Fibroblast of the conjunctiva (primary cell): ENCODE data around the gene CERCAM.

Experiments
- DNase-seq: peaks from one replicate; pipeline ENCODE4 v3.0.0-alpha.2; 2010; ENCODE audit warnings: low read depth

CERCAM gene

GRCh38 chr9:128456613-128457061, 36.0 kb downstream of the CERCAM start:
- DNase-seq = peak; percentile 41

DNA sequence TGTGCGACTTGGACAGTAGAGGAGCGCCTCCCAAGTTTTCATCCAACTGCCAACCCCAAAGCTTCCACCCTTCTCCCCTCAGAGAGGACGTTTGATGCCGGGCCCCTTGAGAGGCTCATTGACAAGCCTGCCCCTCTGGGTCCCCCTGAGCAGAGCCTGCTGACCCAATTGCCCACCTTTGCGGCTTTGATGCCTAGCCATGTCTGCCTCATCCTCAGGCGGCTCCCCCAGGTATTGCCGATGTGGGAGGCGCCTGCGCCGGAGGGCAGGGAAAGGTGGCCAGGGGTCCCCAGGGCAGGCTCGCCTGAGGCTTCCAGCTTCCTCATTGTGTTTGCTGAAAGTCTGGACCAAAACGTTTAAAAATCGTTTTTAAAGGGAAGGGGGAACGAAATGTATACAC, 36.5 kb downstream of the CERCAM start:
- no peak for DNase-seq

DNA sequence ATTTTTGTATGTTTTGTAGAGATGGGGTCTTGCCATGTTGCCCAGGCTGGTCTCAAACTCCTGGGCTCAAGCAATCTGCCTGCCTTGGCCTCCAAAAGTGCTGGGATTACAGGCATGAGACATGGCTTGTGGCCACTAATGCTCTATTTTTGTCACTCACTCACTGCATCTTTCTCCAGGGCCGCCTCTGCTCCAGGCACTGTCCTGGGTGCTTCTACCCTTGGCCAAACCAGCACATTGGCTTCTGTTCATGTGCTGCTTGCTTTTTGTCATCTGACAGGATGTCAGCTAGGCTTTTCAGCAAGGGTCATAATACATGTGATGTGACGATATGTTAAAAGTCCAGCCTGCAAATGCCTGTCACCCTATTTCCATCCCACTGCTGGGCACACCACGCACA, 38.4 kb downstream of the CERCAM start:
- DNase-seq = no peak

GRCh38 chr9:128469070-128469469, 48.4 kb downstream of the CERCAM start:
- no peak for DNase-seq

GRCh38 chr9:128470560-128470959, 49.9 kb downstream of the CERCAM start:
- peak; percentile 27 for DNase-seq

- no peak for DNase-seq
Measured at GRCh38 chr9:128473104-128473503, 52.4 kb downstream of the CERCAM start.

- no peak for DNase-seq
Measured at GRCh38 chr9:128475867-128476266, 55.2 kb downstream of the CERCAM start.

- no peak for DNase-seq
Measured at GRCh38 chr9:128479262-128479661, 58.6 kb downstream of the CERCAM start.

DNA sequence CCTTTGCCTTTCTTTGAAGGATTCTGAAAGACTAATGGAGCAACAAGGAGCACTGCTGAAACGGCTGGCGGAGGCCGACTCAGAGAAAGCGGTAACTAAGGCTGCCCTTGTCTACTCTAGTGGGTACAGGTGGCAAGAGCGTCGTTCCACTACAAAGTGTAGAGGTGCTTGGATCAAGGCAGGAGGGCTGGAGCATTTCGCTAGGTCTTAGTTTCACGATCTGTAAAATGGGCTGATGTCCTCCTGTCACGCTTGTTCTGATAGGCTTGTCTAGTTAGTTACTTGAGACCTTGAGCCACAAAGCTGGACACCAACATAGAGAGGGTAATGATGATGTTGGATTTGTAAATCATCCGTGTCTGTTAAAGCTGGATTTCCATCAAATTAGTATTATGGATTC, 60.9 kb downstream of the CERCAM start:
- DNase-seq = no peak

DNA sequence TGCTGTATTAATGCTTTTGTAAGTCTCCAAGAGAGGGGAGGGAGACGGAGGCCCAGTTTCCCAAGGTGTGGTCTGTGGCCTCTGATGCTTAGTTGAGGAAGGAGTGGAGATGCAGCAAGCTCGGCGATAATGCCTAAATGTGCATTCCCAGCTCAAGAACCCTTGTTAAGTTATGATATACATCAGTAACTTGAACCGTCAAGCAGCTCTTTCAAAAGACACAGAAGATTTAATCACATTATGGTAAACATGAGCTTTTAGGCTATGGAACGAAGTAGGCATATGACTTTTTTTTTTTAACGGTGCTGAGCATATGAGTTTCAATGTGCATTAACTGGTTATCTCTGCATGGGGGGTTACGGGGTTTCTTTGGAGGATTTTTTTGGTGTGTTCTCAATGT, 61.5 kb downstream of the CERCAM start:
- DNase-seq = no peak

DNA sequence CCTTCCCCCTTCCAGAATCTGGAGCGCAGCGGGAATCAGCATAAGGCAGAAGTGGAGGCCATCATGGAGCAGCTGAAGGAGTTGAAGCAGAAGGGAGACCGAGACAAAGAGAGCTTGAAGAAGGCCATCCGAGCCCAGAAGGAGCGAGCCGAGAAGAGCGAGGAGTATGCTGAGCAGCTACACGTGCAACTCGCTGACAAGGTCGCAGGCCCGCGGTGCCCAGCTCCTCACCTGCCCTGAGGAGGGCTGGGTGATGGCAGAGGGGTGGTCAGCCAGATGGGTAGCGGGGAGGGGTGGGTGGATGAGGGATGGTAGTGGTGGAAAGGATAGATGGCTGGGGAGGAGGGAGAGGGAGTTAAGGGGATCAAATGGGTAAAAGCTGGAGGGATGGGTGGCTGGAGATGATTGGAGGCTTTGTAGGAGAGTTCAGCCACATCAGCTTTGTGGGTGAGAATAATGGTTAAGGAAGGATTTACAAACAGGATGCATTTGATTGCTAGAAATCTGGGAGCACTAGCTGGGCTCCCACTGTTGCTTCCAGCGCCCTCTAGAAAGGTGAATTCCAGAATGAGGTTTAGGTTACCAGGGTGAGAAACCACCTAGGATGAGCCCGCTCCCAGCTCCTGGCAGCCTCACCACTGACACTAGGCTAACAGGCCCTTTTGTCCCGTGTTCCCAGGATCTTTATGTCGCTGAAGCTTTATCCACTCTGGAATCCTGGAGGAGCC, 64.2 kb downstream of the CERCAM start:
- no peak for DNase-seq

DNA sequence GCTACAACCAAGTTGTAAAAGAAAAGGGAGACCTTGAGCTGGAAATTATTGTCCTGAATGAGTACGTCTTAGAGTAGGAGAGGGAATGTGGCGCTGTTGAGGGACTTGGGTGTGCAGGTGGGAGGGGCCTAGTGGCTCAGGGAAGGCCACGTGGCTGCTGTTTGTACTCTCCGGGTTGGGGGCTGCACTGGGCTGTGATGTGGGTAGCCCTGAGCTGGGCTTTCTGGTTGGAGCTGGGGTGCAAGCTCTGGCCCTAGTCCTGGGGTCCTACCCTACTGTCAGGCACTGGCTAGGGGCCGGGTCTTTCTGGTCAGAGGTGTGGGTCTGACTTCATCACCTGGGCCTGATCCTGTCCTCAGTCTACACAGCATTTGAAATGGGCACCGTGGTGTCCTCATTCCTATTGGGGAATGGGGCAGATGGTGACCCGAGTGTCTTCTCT, 64.8 kb downstream of the CERCAM start:
- DNase-seq = no peak

DNA sequence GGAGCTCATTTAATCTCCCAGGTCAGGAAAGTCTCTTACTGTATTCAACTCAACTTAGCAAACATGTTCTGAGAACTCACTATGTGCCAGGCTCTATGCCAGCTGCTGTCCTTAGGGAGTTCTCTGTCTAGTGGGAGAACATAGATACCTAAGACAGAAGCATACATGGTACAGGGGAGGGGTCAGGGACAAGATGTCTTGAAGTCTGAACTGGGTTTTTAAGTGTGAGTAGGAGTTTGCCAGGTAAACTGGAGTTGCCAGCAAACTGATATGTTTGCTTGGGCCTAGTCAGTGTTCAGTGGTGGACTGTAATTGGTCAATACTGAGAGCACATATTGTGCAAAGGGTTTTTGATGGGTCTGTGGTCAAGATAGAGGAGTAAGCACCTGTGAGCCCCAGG, 65.5 kb downstream of the CERCAM start:
- DNase-seq = no peak
